HG03565 (cell line): Measurements from ENCODE around the gene NPHS2.
A peak's percentile ranks its signal among the peaks of the same experiment; 100 is the strongest.

Experiments
- ATAC-seq: cut with Tn5 transposase; IDR thresholded peaks from one replicate; pipeline ENCODE4 v1.9.1; 2021; ENCODE audit warnings: mild to moderate bottlenecking, moderate library complexity; ENCODE audit not compliant: unreplicated experiment

NPHS2 gene

GRCh38 chr1:179575497-179576314, at the start of gene NPHS2:
Gene NPHS2, minus strand, starts transcription at chr1:179575948. Its CDS starts 84 bp downstream, at chr1:179575864.
- no peak for ATAC-seq

DNA sequence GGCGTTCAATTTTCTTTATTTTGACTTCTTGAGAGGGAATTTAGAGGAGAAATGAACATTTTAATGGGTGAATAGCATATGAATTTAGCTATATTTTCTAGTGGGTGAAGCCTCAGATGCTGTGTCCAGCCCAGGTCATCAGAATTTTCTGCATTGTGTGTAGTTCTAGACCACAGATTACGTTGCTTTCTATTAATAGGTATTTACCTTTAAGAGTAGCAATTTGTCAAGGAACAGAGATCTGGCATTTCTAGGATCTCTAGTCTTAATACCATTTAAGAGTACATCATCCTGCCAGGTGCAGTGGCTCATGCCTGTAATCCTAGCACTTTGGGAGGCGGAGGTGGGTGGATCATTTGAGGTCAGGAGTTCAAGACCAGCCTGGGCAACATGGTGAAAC, 36.6 kb upstream of the NPHS2 start:
- ATAC-seq = no peak

DNA sequence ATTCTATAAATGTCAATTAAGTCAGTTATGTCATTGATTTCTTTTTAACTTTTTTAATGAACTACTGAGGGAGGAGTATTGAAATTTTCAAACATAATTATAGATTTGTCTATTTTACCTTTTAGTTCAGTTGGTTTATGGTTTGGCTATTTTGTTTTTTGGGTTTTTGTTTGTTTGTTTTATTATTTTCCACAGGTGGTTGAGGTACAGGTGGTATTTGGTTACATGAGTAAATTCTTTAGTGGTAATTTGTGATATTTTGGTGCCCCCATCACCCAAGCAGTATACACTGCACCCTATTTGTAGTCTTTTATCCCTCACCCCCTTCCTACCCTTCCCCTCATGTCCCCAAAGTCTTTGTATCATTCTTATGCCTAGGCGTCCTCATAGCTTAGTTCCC, 25.3 kb upstream of the NPHS2 start:
- ATAC-seq = no peak

DNA sequence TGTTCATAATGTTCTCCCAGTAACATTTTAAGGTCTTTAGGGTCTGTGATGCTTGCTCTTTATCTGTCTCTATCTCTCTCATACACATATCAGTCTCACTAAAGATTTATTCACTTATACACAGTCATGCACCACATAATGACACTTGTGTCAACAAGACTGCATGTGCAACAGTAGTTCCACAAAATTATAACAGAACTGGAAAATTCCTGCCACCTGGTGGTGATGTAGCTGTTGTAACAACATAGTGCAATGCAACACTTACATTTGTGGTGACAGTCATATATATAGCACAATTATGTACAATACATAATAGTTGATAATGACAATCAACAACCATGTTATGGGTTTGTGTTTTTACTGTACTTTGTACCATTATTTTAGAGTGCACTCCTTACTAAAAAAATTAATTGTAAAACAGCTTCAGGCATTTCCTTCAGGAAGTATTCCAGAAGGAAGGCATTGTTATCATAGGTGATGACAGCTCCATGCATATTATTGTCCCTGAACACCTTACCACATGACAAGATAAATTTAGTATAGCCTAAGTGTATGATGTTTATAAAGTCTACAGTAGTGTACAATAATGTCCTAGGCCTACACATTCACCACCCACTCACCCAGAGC, 24.0 kb upstream of the NPHS2 start:
- no peak for ATAC-seq

DNA sequence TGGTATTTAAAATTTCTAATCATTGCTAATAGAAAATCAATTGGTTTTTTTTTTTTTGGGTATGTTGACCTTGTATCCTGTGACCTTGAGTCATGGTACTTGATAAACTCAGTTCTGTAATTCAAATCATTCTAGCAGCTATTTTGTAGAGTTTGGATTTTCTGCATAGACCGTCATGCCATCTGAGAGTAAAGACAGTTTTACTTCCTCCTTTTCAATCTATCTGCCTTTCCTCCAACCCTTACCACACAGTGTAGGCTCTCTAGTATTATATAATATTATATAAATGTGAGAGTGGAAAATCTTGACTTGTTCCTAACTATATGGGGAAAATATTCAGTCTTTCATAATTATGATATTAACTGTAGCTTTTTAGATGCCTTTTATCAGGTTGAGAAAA, 22.9 kb upstream of the NPHS2 start:
- peak; percentile 45 for ATAC-seq

DNA sequence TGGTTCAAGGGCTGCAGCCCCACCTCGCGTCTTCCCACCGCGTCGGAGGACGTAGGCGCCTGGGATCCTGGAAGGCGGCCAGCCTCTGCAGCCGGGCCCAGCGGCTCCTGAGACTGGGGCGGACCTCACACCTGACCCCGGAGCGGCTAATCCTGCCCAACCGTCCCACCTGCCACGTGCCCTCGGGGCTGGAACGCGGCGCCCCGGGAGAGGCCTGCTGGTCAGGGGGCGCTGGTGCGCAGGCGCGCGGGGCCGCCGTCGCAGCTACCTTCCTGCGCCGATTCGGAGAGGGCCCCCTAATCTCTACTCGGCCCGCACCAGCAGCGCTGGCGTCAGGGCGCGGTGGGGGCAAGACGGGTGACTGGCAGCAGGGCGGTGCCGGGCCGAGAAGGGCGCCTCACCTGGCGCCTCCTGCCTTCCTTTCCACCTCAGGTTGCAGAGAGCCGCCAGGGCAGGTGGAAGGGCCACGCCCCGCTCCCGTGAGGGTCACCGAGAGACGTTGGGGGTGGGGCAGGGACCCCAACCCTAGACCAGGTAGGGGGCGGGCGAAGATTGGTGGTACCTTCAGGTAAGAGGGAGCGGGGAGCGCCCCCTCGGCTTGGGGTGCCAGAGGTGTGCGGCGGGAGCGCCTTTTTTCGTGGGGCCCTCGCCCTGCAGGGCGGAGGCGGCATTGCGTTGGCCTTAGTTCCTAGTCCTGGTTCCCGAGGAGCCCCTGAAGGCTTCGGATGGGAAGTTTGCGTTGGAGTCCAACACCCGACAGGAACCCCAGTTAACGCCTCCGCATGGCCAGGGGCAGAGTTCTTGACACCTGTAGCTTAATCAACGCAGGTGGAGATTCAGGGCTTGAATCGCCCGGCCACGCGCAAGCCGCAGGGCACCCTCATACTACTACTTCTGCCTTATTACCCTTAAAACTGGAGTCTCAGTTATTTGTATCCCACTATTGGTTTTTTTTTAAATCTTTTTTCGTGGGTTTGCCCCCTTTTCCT, 16.1 kb upstream of the NPHS2 start, which contains the start of gene TDRD5:
Gene TDRD5 (plus strand): TSS at position 241 of the 989 bp plus-strand sequence. CDS start 784 bp downstream, outside the sequence.
- no peak for ATAC-seq

- ATAC-seq = no peak
Measured at GRCh38 chr1:179591253-179591591, 15.5 kb upstream of the NPHS2 start.

- ATAC-seq = no peak
Measured at GRCh38 chr1:179590671-179591070, 14.9 kb upstream of the NPHS2 start.

GRCh38 chr1:179589509-179589908, 13.8 kb upstream of the NPHS2 start:
- no peak for ATAC-seq

DNA sequence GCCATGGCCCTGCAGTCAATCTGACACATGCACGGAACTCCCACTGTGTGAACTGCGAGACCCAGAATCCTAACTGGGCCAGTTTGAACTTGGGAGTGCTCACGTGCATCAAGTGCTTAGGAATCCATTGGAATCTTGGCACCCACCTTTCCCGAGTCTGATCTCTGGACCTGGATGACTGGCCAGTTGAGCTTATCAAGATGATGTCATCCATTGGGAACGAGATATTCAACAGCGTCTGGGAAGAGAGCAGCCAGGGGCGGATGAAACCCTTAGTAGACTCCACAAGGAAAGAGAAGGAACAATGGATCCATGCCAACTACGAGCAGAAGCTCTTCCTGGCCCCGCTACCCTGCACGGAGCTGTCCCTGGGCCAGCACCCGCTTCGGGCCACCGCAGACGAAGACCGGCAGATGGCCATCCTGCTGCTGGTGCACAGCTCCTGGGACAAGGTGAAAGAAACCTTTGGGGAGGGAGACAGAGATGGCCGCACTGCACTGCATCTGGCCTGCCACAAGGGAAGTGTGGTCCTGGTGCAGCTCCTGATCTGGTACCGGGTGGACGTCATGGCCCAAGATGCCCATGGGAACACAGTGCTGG, 12.8 kb upstream of the NPHS2 start:
- ATAC-seq = no peak

GRCh38 chr1:179587336-179587735, 11.6 kb upstream of the NPHS2 start:
- ATAC-seq = no peak

DNA sequence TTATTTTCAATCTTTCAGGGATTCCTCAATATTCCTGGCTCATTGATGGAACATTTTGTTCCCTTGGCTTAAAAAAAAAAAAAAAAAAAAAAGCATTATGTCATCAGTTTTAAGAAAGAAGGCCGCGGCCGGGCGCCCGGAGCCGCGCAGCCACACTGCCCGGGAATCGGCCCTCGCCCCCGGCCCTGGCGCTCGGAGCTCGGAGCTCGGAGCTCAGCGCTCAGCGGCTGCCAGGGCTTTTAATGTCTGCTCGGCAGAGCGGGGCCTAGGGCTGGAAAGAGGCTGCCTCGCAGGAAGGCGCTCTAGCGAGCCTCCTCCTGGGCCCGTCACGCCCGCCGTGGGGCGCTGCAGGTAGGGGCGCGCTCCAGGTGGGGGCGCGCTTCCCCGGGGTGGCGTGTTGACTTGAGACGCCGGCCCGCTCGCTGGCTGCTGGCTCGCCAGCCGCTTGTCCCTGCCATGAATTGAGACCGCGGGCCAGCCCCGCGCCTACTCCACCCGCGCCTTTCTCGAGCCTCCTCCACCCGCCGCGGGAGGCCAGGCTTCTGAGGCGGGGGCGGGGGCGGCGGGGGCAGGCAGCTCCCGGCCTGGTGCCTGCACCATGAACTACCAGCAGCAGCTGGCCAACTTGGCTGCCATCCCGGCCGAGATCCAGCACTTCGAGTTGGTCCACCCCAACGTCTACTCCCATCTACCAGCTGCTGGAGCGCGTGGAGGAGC, 10.5 kb upstream of the NPHS2 start:
- no peak for ATAC-seq

DNA sequence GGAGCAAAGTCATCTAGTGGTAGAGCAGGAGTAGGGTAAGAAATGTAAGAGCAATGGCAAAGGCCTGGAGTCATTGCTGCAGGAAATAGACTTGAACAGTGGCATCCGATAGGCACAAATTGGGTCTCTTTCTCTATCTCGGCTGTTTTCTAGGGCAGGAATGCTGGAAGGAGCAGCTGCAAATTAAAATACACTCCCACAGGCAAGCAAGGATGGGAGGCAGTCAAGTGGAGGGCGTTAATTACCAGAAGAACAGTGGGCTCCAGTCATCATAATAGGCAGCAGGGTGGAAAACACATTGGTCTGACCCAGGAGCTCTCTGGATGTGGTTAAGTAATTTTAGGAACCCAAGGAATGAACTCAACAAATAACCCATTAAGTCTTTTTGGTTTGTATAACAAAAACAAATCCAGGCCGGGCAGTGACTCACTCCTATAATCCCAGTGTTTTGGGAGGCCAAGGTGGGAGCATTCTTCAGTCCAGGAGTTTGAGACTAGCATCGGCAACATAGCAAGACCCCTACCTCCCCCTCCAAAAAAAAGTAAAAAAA, 8.1 kb upstream of the NPHS2 start:
- ATAC-seq = no peak

GRCh38 chr1:179576509-179576908, 761 bp upstream of the NPHS2 start:
- ATAC-seq = no peak

- no peak for ATAC-seq
Measured at GRCh38 chr1:179558078-179558477, 17.7 kb downstream of the NPHS2 start.

- ATAC-seq = no peak
Measured at GRCh38 chr1:179554427-179554826, 21.3 kb downstream of the NPHS2 start.

GRCh38 chr1:179550746-179551682, 24.7 kb downstream of the NPHS2 start:
- ATAC-seq = peak; percentile 75

- no peak for ATAC-seq
Measured at GRCh38 chr1:179549368-179549700, 26.4 kb downstream of the NPHS2 start.
